ENCODE data around the gene KLHL25.

DNA sequence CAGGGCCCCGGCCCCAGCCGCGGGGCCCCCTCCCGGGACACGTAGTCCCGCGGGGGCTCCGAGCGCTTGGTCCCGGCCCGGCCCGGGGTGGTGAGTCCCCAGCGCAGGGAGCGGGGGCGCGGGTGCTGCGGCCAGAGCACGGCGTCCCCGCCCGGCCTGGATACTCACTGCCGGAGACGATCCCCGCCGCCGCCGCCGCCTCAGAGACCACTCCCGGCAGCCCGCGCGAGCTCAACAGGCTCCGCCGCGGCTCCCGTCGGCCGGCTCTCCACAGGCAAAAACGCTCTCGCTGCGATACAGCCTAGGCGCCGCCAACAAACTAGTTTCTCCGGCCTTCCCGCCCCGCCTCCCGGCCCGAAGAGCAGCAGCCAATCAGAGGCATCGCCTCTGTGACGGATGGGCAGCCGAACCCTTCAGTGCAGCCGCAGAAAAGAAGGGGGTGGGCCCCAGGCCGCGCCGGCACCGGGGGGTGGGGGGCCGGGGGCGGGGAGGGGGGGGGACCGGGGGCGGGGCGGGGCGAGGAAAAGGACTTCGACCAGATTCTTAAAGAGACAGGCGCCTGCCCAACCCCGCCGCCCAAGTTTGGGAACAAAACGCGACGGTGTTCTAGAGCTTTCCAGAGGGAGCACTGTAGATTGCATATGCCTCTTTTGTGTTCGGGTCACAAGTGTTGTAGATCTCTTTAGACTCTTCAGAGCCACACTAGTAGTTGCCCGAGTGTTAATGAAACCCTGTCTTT lies at the start of gene KLHL25:
- TF ChIP-seq, protein P1, sequence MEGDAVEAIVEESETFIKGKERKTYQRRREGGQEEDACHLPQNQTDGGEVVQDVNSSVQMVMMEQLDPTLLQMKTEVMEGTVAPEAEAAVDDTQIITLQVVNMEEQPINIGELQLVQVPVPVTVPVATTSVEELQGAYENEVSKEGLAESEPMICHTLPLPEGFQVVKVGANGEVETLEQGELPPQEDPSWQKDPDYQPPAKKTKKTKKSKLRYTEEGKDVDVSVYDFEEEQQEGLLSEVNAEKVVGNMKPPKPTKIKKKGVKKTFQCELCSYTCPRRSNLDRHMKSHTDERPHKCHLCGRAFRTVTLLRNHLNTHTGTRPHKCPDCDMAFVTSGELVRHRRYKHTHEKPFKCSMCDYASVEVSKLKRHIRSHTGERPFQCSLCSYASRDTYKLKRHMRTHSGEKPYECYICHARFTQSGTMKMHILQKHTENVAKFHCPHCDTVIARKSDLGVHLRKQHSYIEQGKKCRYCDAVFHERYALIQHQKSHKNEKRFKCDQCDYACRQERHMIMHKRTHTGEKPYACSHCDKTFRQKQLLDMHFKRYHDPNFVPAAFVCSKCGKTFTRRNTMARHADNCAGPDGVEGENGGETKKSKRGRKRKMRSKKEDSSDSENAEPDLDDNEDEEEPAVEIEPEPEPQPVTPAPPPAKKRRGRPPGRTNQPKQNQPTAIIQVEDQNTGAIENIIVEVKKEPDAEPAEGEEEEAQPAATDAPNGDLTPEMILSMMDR (conservative IDR thresholded peaks at IDR 0.05; ENCODE audit: low read depth, low read length): no peak
- no peak for TF ChIP-seq EZH2 (IDR thresholded peaks at IDR 0.05; ENCODE audit: borderline replicate concordance, low read depth, low read length, poor library complexity, severe bottlenecking)
